Measurements from ENCODE around the gene LTC4S. TPM values are rescaled to one million over a fixed set of nuclear protein-coding genes. Genes with fewer than 3 reads are reported as not detected.

The LTC4S gene
- total and polyA plus RNA-seq, 2 experiments from 2014 or later, result 5.8 to 10.1 TPM

GRCh38 chr5:179817890-179818745 is 24.3 kb downstream of the LTC4S start (continued):
- TF ChIP-seq ZNF462 (CRISPR knock-in tag; IDR thresholded peaks at IDR 0.05), result no peak
- TF ChIP-seq JUNB (IDR thresholded peaks at IDR 0.05; ENCODE audit: unreplicated experiment), result no peak
- TF ChIP-seq EZH2phosphoT487 (IDR thresholded peaks at IDR 0.05; ENCODE audit: unreplicated experiment), result no peak
- no peak for TF ChIP-seq EZH2 (IDR thresholded peaks at IDR 0.05; ENCODE audit: low read depth, unreplicated experiment)
- no peak for TF ChIP-seq POLR2AphosphoS5 (IDR thresholded peaks at IDR 0.05; ENCODE audit: low read depth)
- no peak for TF ChIP-seq NANOG (IDR thresholded peaks at IDR 0.05; ENCODE audit: borderline replicate concordance)
- no peak for TF ChIP-seq REST (IDR thresholded peaks at IDR 0.05; ENCODE audit: unreplicated experiment)
- TF ChIP-seq STAT1 (IDR thresholded peaks at IDR 0.05; ENCODE audit: unreplicated experiment), result no peak
